HFFc6 (cell line): ENCODE data around the gene STRIP2. TPM values are rescaled to one million over a fixed set of nuclear protein-coding genes. Genes with fewer than 3 reads are reported as not detected.
"Not testable (repeated sequence)": the region's sequence is repeated elsewhere in the genome, so short reads cannot be mapped to it uniquely, and the experiment has no call there.

Experiments
- DNase-seq: peaks from one replicate; pipeline ENCODE4 v3.0.0-alpha.2; 2018
- H3K27ac Mint-ChIP-seq: 2 replicates; pipeline ENCODE4 v1.8.0; 2020; ENCODE audit warnings: mild to moderate bottlenecking, mixed read lengths
- H3K27me3 Mint-ChIP-seq: 2 replicates; pipeline ENCODE4 v1.8.0; 2021; ENCODE audit warnings: mild to moderate bottlenecking, moderate library complexity, mixed read lengths; ENCODE audit not compliant: insufficient read depth
- H3K36me3 Mint-ChIP-seq: 2 replicates; pipeline ENCODE4 v1.8.0; 2021; ENCODE audit warnings: low read depth, mixed read lengths
- H3K4me1 Mint-ChIP-seq: 2 replicates; pipeline ENCODE4 v1.8.0; 2020; ENCODE audit warnings: low read depth, mixed read lengths
- H3K4me3 Mint-ChIP-seq: 2 replicates; pipeline ENCODE4 v1.8.0; 2020; ENCODE audit warnings: mild to moderate bottlenecking, moderate library complexity, mixed read lengths
- H3K9me3 Mint-ChIP-seq: 2 replicates; pipeline ENCODE4 v1.8.0; 2020; ENCODE audit warnings: mild to moderate bottlenecking, mixed read lengths
- total RNA-seq, 6 experiments: library from RNA; stranded (reverse); fragmentation: NEBNext Ultra II Directional; extraction: Animal tissue kit (Norgen Biotek cat#: 25700); gene quantifications; 2 replicates in 1 of 6; 3 replicates in 5 of 6; pipeline ENCODE4 v1.2.3, GENCODE V29; 2021
- TF ChIP-seq, protein P1 (sequence below): fragments of 200-600 bp; sonication (generic); IDR thresholded peaks from 2 replicates; pipeline ENCODE4 v1.5.0; 2021; ENCODE audit warnings: antibody characterized with exemption, mild to moderate bottlenecking

STRIP2 gene
- total RNA-seq, 6 experiments from 2014 or later = 1.4 to 3.3 (median 2.2) TPM

DNA sequence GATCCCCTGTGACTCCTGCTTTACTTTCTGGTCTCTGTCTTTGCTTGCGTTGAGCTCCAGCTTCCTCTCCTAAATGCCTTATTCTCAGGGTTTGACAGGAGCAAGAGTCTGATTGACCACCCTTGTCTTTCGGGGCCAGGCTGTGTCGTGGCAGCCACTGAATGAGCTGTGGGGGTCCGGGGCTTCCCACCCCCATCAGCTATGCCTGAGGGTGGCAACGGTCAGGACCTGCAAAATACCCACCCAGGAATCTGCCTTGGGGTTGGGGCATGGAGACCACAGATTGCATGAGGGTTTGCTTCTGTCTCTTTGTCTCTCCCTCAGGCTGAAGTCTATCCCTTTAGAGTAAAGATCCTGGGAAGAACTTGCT lies 88.7 kb downstream of the STRIP2 start:
- no peak for DNase-seq
- H3K27ac Mint-ChIP-seq = no peak overlapping the region
- H3K9me3 Mint-ChIP-seq = no peaks in the 10 kb centered on the region
- no peaks in the 10 kb centered on the region; the same call in 1 of the 2 replicates for H3K36me3 Mint-ChIP-seq
- TF ChIP-seq, protein P1, sequence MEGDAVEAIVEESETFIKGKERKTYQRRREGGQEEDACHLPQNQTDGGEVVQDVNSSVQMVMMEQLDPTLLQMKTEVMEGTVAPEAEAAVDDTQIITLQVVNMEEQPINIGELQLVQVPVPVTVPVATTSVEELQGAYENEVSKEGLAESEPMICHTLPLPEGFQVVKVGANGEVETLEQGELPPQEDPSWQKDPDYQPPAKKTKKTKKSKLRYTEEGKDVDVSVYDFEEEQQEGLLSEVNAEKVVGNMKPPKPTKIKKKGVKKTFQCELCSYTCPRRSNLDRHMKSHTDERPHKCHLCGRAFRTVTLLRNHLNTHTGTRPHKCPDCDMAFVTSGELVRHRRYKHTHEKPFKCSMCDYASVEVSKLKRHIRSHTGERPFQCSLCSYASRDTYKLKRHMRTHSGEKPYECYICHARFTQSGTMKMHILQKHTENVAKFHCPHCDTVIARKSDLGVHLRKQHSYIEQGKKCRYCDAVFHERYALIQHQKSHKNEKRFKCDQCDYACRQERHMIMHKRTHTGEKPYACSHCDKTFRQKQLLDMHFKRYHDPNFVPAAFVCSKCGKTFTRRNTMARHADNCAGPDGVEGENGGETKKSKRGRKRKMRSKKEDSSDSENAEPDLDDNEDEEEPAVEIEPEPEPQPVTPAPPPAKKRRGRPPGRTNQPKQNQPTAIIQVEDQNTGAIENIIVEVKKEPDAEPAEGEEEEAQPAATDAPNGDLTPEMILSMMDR = no peak
- peaks cover 30% of the 10 kb centered on the region for H3K27me3 Mint-ChIP-seq
- no peak overlapping the region for H3K4me3 Mint-ChIP-seq
- peaks cover 19% of the 10 kb centered on the region for H3K4me1 Mint-ChIP-seq

DNA sequence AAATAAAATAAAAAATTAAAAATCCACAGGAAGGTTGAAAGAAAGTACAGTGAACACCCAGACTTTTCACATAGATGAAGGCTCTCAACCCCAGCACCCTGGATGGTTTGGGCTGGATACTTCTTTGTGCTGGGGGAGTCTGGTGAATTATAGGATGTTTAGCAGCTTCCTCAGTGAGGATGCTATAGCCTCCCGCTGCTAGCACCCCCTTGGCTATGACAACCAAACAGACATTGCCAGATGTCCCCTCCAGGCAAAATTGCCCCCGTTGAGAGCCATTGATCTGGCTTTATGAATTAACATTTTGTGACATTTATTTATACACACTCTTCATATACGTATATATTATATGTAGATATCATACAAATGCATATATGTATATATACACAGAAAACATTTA lies 89.7 kb downstream of the STRIP2 start:
- no peak for DNase-seq
- H3K9me3 Mint-ChIP-seq = no peaks in the 10 kb centered on the region
- no peak overlapping the region for H3K4me3 Mint-ChIP-seq
- TF ChIP-seq, protein P1 = no peak
- peaks cover 28% of the 10 kb centered on the region for H3K27me3 Mint-ChIP-seq
- no peak overlapping the region for H3K27ac Mint-ChIP-seq
- H3K36me3 Mint-ChIP-seq = no peaks in the 10 kb centered on the region; the same call in 1 of the 2 replicates
- H3K4me1 Mint-ChIP-seq = peaks cover 15% of the 10 kb centered on the region

DNA sequence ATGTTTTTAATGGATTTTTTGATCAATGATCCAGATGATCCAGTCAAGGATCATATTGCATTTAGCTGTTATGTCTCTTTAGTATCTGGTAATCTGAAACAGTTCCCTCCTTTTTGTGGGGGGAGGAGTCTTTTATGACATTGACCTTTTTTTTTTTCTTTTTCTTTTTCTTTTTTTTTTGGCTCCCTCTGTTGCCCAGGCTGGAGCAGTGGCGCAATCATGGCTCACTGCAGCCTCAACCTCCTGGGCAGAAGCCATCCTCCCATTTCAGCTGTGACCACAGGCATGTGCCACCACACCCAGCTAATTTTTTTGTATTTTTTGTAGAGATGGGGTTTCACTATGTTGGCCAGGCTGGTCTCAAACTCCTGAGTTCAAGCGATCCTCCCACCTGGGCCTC lies 90.2 kb downstream of the STRIP2 start:
- H3K4me1 Mint-ChIP-seq = peaks cover 15% of the 10 kb centered on the region
- H3K27me3 Mint-ChIP-seq = peaks cover 28% of the 10 kb centered on the region
- not testable (repeated sequence) for H3K36me3 Mint-ChIP-seq

DNA sequence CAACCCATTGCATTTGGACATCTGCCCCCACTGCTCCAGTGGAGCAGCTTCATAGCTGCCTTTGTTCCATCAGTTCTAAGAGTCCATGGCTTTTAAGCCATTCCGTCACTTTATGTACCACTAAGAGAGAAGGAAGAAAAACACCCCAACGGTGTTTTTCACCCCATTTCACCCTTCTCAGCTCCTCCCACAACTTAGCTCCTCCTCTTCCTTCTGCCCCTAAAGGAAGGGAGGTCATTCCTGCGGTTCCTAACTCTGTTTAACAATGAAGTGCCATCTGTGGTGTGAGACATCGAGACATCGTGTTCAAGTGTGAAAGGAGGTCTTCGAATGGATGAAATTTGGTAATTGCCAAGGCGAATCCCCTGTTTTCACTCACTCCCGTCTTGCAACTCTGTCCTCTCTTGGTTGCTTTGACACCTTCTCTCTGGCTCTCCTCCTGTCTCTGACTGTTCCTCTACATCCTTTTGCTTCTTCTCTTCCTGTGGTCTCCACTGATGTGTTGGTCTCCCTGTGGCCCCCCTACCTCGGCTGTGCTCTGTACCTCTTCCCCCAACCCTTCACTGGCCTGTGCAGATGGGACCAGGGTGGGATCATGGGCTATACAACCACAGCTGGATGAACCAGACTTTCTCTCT lies 91.1 kb downstream of the STRIP2 start:
- Mint-ChIP-seq H3K4me3 (no peak overlapping the region), H3K27me3 (peaks cover 22% of the 10 kb centered on the region), H3K36me3 (no peaks in the 10 kb centered on the region; the same call in 1 of the 2 replicates), H3K9me3 (no peaks in the 10 kb centered on the region), H3K27ac (no peak overlapping the region), H3K4me1 (peaks cover 19% of the 10 kb centered on the region)
- DNase-seq = no peak
- TF ChIP-seq, protein P1 = no peak

More for the DNA sequence above, 90.2 kb downstream of the STRIP2 start:
- DNase-seq = peak; percentile 71
- TF ChIP-seq, protein P1 = peak; percentile 46
- H3K9me3 Mint-ChIP-seq, H3K27ac Mint-ChIP-seq, H3K4me3 Mint-ChIP-seq: not testable (repeated sequence)

DNA sequence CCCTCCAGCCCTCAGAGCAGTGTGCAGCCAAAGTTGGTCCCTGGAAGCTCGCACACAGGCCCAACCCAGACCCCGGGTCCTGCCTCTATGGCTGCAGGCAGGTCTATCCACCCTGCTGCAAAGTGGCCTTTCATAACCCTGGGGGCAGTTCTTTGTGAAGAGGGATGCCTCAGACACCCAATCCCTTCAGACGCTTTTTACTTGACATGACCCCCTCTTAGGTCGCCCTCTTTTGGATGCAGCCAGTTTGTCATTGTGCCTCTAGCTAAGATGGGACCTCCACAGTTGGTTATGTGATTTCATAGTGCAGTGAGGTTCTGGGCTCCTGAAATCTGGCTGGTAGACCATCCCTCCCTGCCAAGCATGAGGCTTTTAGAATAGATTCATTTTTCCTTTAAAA lies 95.4 kb downstream of the STRIP2 start:
- no peak overlapping the region for H3K27ac Mint-ChIP-seq
- no peaks in the 10 kb centered on the region for H3K9me3 Mint-ChIP-seq
- H3K4me1 Mint-ChIP-seq = peaks cover 22% of the 10 kb centered on the region
- H3K27me3 Mint-ChIP-seq = peaks cover 7% of the 10 kb centered on the region
- DNase-seq = no peak
- TF ChIP-seq, protein P1 = no peak
- H3K4me3 Mint-ChIP-seq = no peak overlapping the region
- H3K36me3 Mint-ChIP-seq = no peaks in the 10 kb centered on the region; the same call in 1 of the 2 replicates
